Brain microvascular endothelial cell (primary cell): ENCODE results near the gene AHRR.
A peak's percentile ranks its signal among the peaks of the same experiment; 100 is the strongest.
"Not testable (repeated sequence)": the region's sequence is repeated elsewhere in the genome, so short reads cannot be mapped to it uniquely, and the experiment has no call there.

Experiments used
- DNase-seq: peaks from one replicate; pipeline ENCODE4 v3.0.0-alpha.2; 2020
- H3K27ac ChIP-seq: fragments of 250-450 bp; sonication (Bioruptor Pico); 2 replicates; pipeline ENCODE4 v1.5.1; 2020; ENCODE audit warnings: mild to moderate bottlenecking, moderate library complexity
- H3K27me3 ChIP-seq: fragments of 250-450 bp; sonication (Bioruptor Pico); replicated peaks from 2 replicates; pipeline ENCODE4 v1.5.1; 2020; ENCODE audit warnings: mild to moderate bottlenecking
- H3K36me3 ChIP-seq: fragments of 250-450 bp; sonication (Bioruptor Pico); replicated peaks from 2 replicates; pipeline ENCODE4 v1.5.1; 2020; ENCODE audit warnings: mild to moderate bottlenecking
- H3K4me3 ChIP-seq: 2 replicates; pipeline ENCODE4 v1.5.1; 2011; ENCODE audit warnings: low read depth, mild to moderate bottlenecking, control low read depth, low read length, moderate library complexity
- CTCF ChIP-seq: IDR thresholded peaks from 2 replicates; pipeline ENCODE4 v1.5.1; 2011; ENCODE audit warnings: low read depth, mild to moderate bottlenecking, moderate library complexity, low read length, control low read depth, inconsistent platforms; ENCODE audit errors: missing control alignments
- in situ Hi-C: cut with HindIII; loops from 2 replicates; pipeline ENCODE4 v1.10.0; 2017; ENCODE audit warnings: low sequenced_read_pairs, low pct_ligation_motif_present

The AHRR gene

GRCh38 chr5:308672-309271, 12.7 kb upstream of the AHRR start:
- Histone ChIP-seq H3K27ac (no peak overlapping the region), H3K36me3 (peaks cover 23% of the 10 kb centered on the region), H3K27me3 (no peaks in the 10 kb centered on the region), H3K4me3 (no peak overlapping the region)
- in situ Hi-C loops = no loop called here
- peak; percentile 66 for TF ChIP-seq CTCF
- peak; percentile 21 for DNase-seq

- in situ Hi-C loops, DNase-seq, H3K27ac ChIP-seq, H3K4me3 ChIP-seq, H3K27me3 ChIP-seq: not testable (repeated sequence)
- peaks cover 26% of the 10 kb centered on the region for H3K36me3 ChIP-seq
Measured at GRCh38 chr5:309831-310230, 11.7 kb upstream of the AHRR start.

DNA sequence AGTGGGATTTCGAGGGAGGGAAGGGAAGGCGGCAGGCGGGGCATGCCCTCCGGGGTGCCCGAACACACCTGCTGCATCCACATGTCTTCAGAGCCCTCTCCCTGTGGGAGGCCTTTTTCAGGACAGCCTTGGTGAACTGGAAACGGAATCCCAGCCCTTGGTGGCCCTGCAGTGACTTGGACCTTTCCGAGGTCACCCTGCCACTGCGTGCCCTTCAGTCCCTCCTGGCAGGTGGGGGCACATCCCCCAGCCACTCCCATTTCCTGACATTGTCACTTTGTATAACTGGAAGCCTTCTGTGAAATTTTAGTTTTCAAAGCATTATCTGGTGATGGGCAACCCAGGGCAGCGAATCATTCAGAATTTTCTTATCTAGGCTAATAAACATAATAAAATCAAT, 11.0 kb upstream of the AHRR start:
- Histone ChIP-seq H3K36me3 (peaks cover 22% of the 10 kb centered on the region), H3K4me3 (no peak overlapping the region), H3K27me3 (no peaks in the 10 kb centered on the region), H3K27ac (no peak overlapping the region)
- no peak for TF ChIP-seq CTCF
- in situ Hi-C loops = no loop called here
- no peak for DNase-seq

- Histone ChIP-seq H3K27ac (no peak overlapping the region), H3K4me3 (no peak overlapping the region), H3K36me3 (peaks cover 22% of the 10 kb centered on the region), H3K27me3 (no peaks in the 10 kb centered on the region)
- DNase-seq = peak; percentile 46
- in situ Hi-C loops = no loop called here
- TF ChIP-seq CTCF = no peak
Measured at GRCh38 chr5:310941-311434, 10.5 kb upstream of the AHRR start.

DNA sequence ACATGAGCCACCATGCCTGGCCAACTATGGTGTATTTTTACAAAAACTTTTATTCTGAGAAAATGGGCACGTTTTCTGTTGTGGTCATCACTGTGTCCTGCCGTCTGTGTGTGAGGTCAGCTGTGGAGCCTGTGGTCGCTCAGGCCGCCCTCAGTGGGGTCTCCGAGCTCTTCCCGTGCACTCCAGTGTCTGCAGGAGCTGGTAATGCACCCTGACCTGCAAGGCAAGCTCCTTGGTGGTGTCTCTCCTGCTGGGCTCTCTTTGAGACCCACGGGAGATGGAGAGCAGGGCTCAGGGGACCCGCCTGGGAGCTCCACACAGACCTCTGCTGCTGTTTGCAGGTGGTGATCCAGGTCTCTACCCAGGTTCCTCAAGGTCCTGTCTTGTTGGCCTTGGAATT, 9.6 kb upstream of the AHRR start:
- no peaks in the 10 kb centered on the region for H3K27me3 ChIP-seq
- no peak for TF ChIP-seq CTCF
- no peak overlapping the region for H3K27ac ChIP-seq
- DNase-seq = no peak
- H3K4me3 ChIP-seq = no peak overlapping the region
- in situ Hi-C loops = no loop called here
- peaks cover 16% of the 10 kb centered on the region for H3K36me3 ChIP-seq

- Histone ChIP-seq H3K4me3 (no peak overlapping the region), H3K27me3 (no peaks in the 10 kb centered on the region), H3K36me3 (peaks cover 11% of the 10 kb centered on the region), H3K27ac (no peak overlapping the region)
- no peak for DNase-seq
- in situ Hi-C loops = no loop called here
- no peak for TF ChIP-seq CTCF
Measured at GRCh38 chr5:312845-313244, 8.7 kb upstream of the AHRR start.
